Activated CD4-positive, alpha-beta T cell treated with anti-CD3 and anti-CD28 coated beads, Interleukin-2, amount 50 U/mL, for 24 hours (primary cell): ENCODE results near the gene SDC1.

Experiments
- DNase-seq, 2 donors: peaks; one replicate each; pipeline ENCODE4 v3.0.0-alpha.2; 2020; ENCODE audit warnings: low read depth in 1 of 2, low spot score in 1 of 2

SDC1 gene

GRCh38 chr2:20150806-20151571 lies 73.9 kb downstream of the SDC1 start:
- no peak for DNase-seq
